ENCODE data around the gene FAM184A. TPM values are rescaled to one million over a fixed set of nuclear protein-coding genes. Genes with fewer than 3 reads are reported as not detected.
"Not testable (repeated sequence)": the region's sequence is repeated elsewhere in the genome, so short reads cannot be mapped to it uniquely, and the experiment has no call there.

The FAM184A gene
- total and polyA plus RNA-seq, 12 donors = 0.91 to 5.2 (median 2.7) TPM

GRCh38 chr6:119108076-119108475 is 29.6 kb upstream of the FAM184A start:
- no peaks in the 10 kb centered on the region for H3K27me3 ChIP-seq
- intact Hi-C loops (cut with DNase I) = no loop called here
- TF ChIP-seq CTCF (IDR thresholded peaks at IDR 0.05) (no peak), POLR2A (IDR thresholded peaks at IDR 0.05) (no peak)
- H3K9me3 ChIP-seq (replicated peaks in 1 of 3) = no peaks in the 10 kb centered on the region
- no peak overlapping the region for H3K27ac ChIP-seq
- no peaks in the 10 kb centered on the region for H3K4me1 ChIP-seq (replicated peaks in 1 of 2)
- 55 to 74% (median 65%) methylated on average over 3 of the region's 3 CpGs for WGBS, 4 donors
- no peak for DNase-seq
- H3K36me3 ChIP-seq (replicated peaks in 1 of 2) = no peaks in the 10 kb centered on the region
- H3K4me3 ChIP-seq = no peak overlapping the region

GRCh38 chr6:119105282-119105681 is 26.8 kb upstream of the FAM184A start:
- H3K27ac ChIP-seq = no peak overlapping the region
- H3K27me3 ChIP-seq = no peaks in the 10 kb centered on the region
- no peak for DNase-seq
- intact Hi-C loops (cut with DNase I) = no loop called here
- no peak for TF ChIP-seq CTCF (IDR thresholded peaks at IDR 0.05)
- no peak for TF ChIP-seq POLR2A (IDR thresholded peaks at IDR 0.05)
- no peaks in the 10 kb centered on the region for H3K9me3 ChIP-seq (replicated peaks in 1 of 3)
- no peak overlapping the region for H3K4me3 ChIP-seq
- WGBS, 4 donors = 56 to 77% (median 67%) methylated on average over 5 of the region's 5 CpGs
- H3K4me1 ChIP-seq (replicated peaks in 1 of 2) = no peaks in the 10 kb centered on the region
- no peaks in the 10 kb centered on the region for H3K36me3 ChIP-seq (replicated peaks in 1 of 2)

- no peak overlapping the region for H3K4me3 ChIP-seq
- H3K9me3 ChIP-seq (replicated peaks in 1 of 3) = no peaks in the 10 kb centered on the region
- intact Hi-C loops (cut with DNase I) = no loop called here
- H3K36me3 ChIP-seq (replicated peaks in 1 of 2) = no peaks in the 10 kb centered on the region
- TF ChIP-seq CTCF (IDR thresholded peaks at IDR 0.05) = no peak
- no peak for TF ChIP-seq POLR2A (IDR thresholded peaks at IDR 0.05)
- DNase-seq = no peak
- no peaks in the 10 kb centered on the region for H3K4me1 ChIP-seq (replicated peaks in 1 of 2)
- WGBS, 4 donors = 78 to 84% (median 79%) methylated on average over 2 of the region's 2 CpGs
- no peaks in the 10 kb centered on the region for H3K27me3 ChIP-seq
- H3K27ac ChIP-seq = no peak overlapping the region
These were observed 24.4 kb upstream of the FAM184A start for GRCh38 chr6:119102901-119103300.

- Histone ChIP-seq H3K9me3 (replicated peaks in 1 of 3) (no peaks in the 10 kb centered on the region), H3K27me3 (no peaks in the 10 kb centered on the region), H3K4me3 (no peak overlapping the region), H3K4me1 (replicated peaks in 1 of 2) (no peaks in the 10 kb centered on the region), H3K27ac (no peak overlapping the region), H3K36me3 (replicated peaks in 1 of 2) (no peaks in the 10 kb centered on the region)
- intact Hi-C loops (cut with DNase I) = no loop called here
- TF ChIP-seq POLR2A (IDR thresholded peaks at IDR 0.05) (no peak), CTCF (IDR thresholded peaks at IDR 0.05) (no peak)
- 43 to 83% (median 74%) methylated on average over 1 of the region's 1 CpG for WGBS, 4 donors
- DNase-seq = no peak
These were observed 21.7 kb upstream of the FAM184A start for GRCh38 chr6:119100115-119100514.

- H3K4me1 ChIP-seq (replicated peaks in 1 of 2); DNase-seq; H3K36me3 ChIP-seq (replicated peaks in 1 of 2); H3K27ac ChIP-seq; H3K9me3 ChIP-seq (replicated peaks in 1 of 3); H3K27me3 ChIP-seq; H3K4me3 ChIP-seq; intact Hi-C loops (cut with DNase I): not testable (repeated sequence)
- 83 to 93% (median 89%) methylated on average over 9 of the region's 9 CpGs for WGBS, 4 donors
These were observed 19.4 kb upstream of the FAM184A start for GRCh38 chr6:119097815-119098361.
